AG09309 (cell line): ENCODE data around the gene SPNS2.

Source experiments
- DNase-seq: peaks from one replicate; pipeline ENCODE4 v3.0.0-alpha.2; 2010; ENCODE audit warnings: low read depth
- H3K4me3 ChIP-seq: 2 replicates; pipeline ENCODE4 v1.5.1; 2011; ENCODE audit warnings: mild to moderate bottlenecking, low read depth, low read length, moderate library complexity; ENCODE audit not compliant: control insufficient read depth
- TF ChIP-seq, protein P1 (sequence below): IDR thresholded peaks from 2 replicates; pipeline ENCODE4 v1.5.1; 2011; ENCODE audit warnings: mild to moderate bottlenecking, low read depth, low read length, inconsistent platforms; ENCODE audit not compliant: insufficient read depth, control insufficient read depth; ENCODE audit errors: missing control alignments

The SPNS2 gene

DNA sequence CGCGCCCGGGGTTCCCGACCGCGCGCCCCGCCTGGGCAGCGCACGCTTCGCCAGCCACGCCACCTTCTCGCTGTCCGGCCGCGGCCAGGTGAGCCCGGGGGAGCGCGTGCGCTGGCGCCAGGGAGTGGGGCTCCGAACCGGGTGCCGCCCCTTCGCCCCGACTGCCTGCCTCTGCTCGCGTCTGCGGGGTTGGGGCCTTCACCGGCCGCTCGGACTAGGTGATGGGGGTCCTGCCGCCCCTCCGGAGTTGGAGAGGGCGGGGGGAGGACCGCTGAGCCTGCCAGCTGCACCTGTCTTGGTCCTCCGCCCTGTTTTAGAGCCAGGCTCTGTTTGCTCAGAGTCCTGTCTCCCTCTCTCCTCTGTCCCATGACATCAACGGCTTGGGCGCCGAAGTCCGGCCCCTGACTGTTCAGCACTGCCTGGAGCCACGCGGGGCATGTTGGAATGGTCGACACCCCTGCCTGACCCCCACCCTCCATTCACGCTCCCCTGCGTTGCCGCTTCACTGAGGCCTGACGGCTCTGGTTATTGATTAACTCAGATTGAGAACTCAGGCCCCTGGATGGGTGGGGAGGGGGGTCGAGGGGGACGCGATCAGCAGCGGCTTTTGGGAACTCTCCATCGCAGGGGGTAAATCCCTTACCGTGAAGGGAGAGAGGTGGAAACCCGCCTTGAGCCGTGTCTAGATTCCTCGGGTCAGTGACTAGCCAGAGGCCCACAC, 86.4 kb downstream of the SPNS2 start:
- no peak overlapping the region for H3K4me3 ChIP-seq

DNA sequence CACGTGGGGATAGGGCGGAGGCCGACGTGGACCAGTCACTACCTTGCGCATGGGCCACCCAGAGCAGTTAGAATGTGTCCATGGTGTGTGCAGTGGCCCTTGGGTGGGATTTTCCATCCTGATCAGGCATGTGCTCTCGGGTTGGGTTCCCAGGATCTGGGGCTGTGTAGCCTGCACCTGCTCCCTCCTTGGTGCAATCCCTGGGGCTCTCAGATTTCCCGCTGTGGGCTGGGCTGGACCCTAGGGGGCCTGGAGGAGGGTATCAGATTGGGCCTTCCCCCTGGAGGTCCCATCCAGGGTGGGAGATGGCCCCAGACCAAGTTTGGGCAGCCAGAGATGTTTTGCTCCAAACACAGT, 86.9 kb downstream of the SPNS2 start:
- TF ChIP-seq, protein P1, sequence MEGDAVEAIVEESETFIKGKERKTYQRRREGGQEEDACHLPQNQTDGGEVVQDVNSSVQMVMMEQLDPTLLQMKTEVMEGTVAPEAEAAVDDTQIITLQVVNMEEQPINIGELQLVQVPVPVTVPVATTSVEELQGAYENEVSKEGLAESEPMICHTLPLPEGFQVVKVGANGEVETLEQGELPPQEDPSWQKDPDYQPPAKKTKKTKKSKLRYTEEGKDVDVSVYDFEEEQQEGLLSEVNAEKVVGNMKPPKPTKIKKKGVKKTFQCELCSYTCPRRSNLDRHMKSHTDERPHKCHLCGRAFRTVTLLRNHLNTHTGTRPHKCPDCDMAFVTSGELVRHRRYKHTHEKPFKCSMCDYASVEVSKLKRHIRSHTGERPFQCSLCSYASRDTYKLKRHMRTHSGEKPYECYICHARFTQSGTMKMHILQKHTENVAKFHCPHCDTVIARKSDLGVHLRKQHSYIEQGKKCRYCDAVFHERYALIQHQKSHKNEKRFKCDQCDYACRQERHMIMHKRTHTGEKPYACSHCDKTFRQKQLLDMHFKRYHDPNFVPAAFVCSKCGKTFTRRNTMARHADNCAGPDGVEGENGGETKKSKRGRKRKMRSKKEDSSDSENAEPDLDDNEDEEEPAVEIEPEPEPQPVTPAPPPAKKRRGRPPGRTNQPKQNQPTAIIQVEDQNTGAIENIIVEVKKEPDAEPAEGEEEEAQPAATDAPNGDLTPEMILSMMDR = no peak
- H3K4me3 ChIP-seq = no peak overlapping the region
- DNase-seq = no peak

More for the DNA sequence above, 86.4 kb downstream of the SPNS2 start:
- no peak for DNase-seq
- TF ChIP-seq, protein P1 = no peak

DNA sequence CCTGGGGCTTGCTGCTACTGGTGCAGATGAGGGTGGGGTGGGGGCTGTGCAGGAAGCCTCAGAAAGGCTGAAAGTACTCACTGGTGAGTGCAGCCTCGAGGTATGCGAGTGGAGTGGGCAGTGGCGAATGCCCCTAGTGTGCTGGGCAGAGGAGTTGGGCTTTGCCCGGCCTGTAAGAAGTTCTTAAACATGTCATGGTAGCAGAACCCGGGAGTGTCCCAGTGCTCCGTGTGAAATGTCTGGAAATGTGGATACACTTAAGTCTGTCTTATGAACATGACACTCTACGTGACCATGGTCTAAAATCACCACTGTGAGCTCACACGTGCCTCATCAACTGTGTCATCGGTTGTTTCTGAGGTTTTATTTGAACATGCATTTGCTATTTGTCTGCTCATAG, 87.4 kb downstream of the SPNS2 start:
- DNase-seq = no peak
- TF ChIP-seq, protein P1 = no peak
- H3K4me3 ChIP-seq = no peak overlapping the region

DNA sequence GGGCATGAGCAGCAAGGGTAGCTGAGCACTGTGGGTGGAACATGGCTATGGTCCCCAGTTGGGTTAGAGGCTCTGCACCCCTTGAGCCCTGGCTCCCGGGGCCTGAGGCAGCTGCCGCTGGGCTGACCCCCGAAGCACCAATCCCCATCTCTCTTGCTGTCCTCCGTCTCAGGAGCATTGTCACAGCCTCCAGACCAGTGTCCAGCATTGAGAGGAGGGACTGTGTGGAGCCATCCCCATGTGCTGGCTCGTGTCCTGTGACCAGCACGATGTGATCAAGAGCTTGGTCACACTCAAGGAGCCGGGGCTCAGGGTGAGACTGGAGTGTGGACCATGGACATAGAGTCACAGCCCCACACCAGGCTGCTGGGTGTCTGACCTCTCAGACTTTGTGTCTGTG, 88.5 kb downstream of the SPNS2 start:
- TF ChIP-seq, protein P1 = no peak
- DNase-seq = no peak

DNA sequence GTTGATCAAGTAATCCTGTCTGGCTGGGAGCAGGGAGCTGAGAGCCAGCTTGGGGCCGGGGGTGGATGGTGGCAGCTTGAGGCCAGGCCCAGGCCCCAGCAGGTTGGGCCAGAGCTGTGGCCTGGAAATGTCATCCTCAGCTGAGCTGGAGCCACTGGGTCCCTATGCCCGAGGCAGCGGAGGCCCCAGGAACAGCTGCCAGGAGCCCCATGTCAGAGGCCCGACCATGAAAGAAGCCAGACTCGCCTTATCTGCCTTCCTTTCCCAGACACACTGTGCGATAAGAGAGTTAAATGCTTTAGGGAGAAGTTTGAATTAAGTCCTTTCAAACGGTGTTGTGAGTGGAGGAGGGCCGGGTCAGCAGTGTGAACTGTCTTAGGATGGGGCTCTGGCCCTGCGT, 89.1 kb downstream of the SPNS2 start:
- no peak for DNase-seq
- no peak overlapping the region for H3K4me3 ChIP-seq
- TF ChIP-seq, protein P1 = no peak

More for the DNA sequence above, 88.5 kb downstream of the SPNS2 start:
- no peak overlapping the region for H3K4me3 ChIP-seq

DNA sequence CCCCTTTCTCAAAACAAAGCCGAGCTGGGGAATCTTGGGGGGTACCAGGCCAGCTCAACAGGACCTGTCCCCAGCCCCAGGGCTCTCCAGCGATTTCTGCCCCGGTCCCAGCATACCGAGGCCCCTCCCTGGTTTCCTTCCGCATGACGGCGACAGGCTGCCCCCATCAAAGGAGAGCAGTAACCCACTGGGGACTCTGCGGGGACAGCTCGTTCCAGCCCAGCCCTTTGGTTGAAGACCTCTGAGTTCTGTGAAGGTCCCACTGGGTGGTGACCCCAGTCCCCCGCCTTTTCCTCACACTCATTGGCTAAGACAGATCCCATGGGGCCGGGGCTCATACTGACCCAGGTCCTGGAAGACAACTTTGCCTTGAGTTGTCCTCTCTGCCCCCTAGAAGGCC, 89.7 kb downstream of the SPNS2 start:
- TF ChIP-seq, protein P1 = no peak
- DNase-seq = no peak
- H3K4me3 ChIP-seq = no peak overlapping the region
